ENCODE results near the gene NRP1. TPM values are rescaled to one million over a fixed set of nuclear protein-coding genes. Genes with fewer than 3 reads are reported as not detected.

The NRP1 gene
- total RNA-seq, 1 experiment from 2014 or later, result 2.1 TPM

DNA sequence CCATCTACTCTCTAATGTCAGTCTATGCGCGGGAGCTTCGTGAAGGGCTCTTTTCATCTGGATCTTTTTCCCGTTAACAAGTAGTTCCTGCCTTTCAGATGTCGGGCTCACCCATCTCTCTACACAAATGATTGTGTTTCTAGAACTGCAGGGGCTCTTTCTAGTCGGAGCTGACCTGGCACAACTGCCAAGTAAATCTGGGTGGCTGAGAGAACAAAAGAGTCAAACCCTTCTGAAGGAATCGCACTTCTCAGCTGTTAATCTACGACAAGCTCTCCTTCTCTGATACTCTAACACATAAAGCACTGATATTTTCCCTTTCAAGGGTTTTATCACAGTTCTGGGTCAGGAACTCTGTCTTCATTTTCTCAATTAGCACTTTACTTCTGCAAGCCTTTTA, 144.7 kb downstream of the NRP1 start:
- DNase-seq, result no peak
- Histone ChIP-seq H3K36me3 (replicated peaks; ENCODE audit: control insufficient read depth, insufficient read depth, low read length) (no peaks in the 10 kb centered on the region), H3K27me3 (ENCODE audit: control insufficient read depth, insufficient read depth, low read length) (no peaks in the 10 kb centered on the region), H3K4me3 (ENCODE audit: insufficient read depth, low read depth, low read length) (no peak overlapping the region)

DNA sequence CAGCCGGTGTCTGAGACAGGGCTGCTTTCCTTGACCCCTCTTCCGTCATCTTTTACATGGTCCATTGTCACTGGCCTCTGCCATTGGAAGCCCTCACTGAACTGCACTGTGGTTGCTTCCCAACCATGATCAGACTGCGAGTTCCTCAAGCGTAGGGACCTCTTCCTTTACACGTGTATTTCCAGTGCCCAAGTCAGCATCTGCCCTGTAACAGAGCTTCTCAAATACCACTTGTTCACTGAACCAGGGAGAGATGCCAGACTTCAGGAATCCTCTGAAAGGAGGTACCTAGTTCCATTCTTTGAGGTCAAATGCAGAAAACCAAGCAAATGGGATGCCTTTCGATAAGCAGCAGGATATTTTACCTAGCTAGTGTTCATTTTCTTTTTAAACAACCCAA, 145.1 kb downstream of the NRP1 start:
- DNase-seq, result no peak
- H3K27me3 ChIP-seq (ENCODE audit: control insufficient read depth, insufficient read depth, low read length), result no peaks in the 10 kb centered on the region
- no peaks in the 10 kb centered on the region for H3K36me3 ChIP-seq (replicated peaks; ENCODE audit: control insufficient read depth, insufficient read depth, low read length)
- no peak overlapping the region for H3K4me3 ChIP-seq (ENCODE audit: insufficient read depth, low read depth, low read length)

DNA sequence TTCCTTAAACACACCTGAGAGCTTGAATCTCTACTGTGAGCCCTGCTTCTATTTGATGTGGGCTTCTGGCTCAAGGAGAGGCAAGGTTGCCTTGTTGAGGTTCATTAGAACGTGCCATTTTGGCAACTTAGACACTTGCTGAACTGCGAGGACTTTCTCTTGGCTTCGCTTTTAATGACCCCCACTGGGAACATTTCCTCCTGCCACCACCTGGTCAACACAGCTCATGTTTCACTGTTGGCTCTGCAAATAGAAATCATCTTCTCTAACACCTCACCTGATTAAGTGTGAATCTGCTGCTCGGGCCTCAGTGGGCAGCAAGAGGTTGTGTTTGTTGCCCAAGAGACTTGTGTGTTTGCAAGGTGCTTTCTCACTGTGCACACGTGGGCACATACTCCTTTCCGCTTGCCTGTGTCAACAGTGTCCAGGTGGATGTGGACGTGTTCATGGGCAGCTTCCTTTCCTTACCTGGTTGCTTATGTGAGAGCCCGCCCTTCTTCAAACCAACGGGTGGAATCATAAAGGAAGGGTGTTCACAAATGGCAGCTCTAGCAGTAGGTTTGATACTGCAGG, 147.0 kb downstream of the NRP1 start:
- Histone ChIP-seq H3K27me3 (ENCODE audit: control insufficient read depth, insufficient read depth, low read length) (no peaks in the 10 kb centered on the region), H3K36me3 (replicated peaks; ENCODE audit: control insufficient read depth, insufficient read depth, low read length) (no peaks in the 10 kb centered on the region), H3K4me3 (ENCODE audit: insufficient read depth, low read depth, low read length) (no peak overlapping the region)
- no peak for DNase-seq

- H3K36me3 ChIP-seq (replicated peaks; ENCODE audit: control insufficient read depth, insufficient read depth, low read length), result no peaks in the 10 kb centered on the region
- no peaks in the 10 kb centered on the region for H3K27me3 ChIP-seq (ENCODE audit: control insufficient read depth, insufficient read depth, low read length)
- H3K4me3 ChIP-seq (ENCODE audit: insufficient read depth, low read depth, low read length), result no peak overlapping the region
- DNase-seq, result no peak
Measured at GRCh38 chr10:33186150-33186549, 148.3 kb downstream of the NRP1 start.

DNA sequence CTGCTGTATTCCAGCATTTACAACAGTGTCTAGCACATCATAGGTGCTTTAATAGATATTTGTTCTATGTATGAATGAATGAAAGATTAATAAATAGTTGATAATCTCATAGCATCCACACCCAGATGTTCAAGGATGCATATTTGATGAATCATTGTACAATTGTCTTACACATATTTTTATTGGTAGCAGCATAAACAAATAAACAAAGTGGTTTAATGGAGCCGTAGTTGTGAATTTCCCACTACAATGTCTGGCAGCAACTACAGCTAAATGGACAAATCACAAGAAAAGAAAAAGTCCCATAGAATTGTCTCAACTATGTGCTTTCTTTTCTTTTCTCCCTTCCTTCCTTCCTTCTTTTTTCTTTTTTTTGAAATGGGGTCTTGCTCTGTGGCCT, 150.8 kb downstream of the NRP1 start:
- Histone ChIP-seq H3K4me3 (ENCODE audit: insufficient read depth, low read depth, low read length) (no peak overlapping the region), H3K36me3 (replicated peaks; ENCODE audit: control insufficient read depth, insufficient read depth, low read length) (no peaks in the 10 kb centered on the region), H3K27me3 (ENCODE audit: control insufficient read depth, insufficient read depth, low read length) (no peaks in the 10 kb centered on the region)
- no peak for DNase-seq

GRCh38 chr10:33180921-33181320, 153.5 kb downstream of the NRP1 start:
- no peak for DNase-seq
- H3K27me3 ChIP-seq (ENCODE audit: control insufficient read depth, insufficient read depth, low read length), result no peaks in the 10 kb centered on the region
- H3K36me3 ChIP-seq (replicated peaks; ENCODE audit: control insufficient read depth, insufficient read depth, low read length), result no peaks in the 10 kb centered on the region
- no peak overlapping the region for H3K4me3 ChIP-seq (ENCODE audit: insufficient read depth, low read depth, low read length)

- no peak for DNase-seq
- Histone ChIP-seq H3K36me3 (replicated peaks; ENCODE audit: control insufficient read depth, insufficient read depth, low read length) (no peaks in the 10 kb centered on the region), H3K27me3 (ENCODE audit: control insufficient read depth, insufficient read depth, low read length) (no peaks in the 10 kb centered on the region), H3K4me3 (ENCODE audit: insufficient read depth, low read depth, low read length) (no peak overlapping the region)
Measured at GRCh38 chr10:33180390-33180789, 154.1 kb downstream of the NRP1 start.

GRCh38 chr10:33179067-33179466, 155.4 kb downstream of the NRP1 start:
- no peak overlapping the region for H3K4me3 ChIP-seq (ENCODE audit: insufficient read depth, low read depth, low read length)
- DNase-seq, result no peak
- no peaks in the 10 kb centered on the region for H3K27me3 ChIP-seq (ENCODE audit: control insufficient read depth, insufficient read depth, low read length)
- no peaks in the 10 kb centered on the region for H3K36me3 ChIP-seq (replicated peaks; ENCODE audit: control insufficient read depth, insufficient read depth, low read length)

DNA sequence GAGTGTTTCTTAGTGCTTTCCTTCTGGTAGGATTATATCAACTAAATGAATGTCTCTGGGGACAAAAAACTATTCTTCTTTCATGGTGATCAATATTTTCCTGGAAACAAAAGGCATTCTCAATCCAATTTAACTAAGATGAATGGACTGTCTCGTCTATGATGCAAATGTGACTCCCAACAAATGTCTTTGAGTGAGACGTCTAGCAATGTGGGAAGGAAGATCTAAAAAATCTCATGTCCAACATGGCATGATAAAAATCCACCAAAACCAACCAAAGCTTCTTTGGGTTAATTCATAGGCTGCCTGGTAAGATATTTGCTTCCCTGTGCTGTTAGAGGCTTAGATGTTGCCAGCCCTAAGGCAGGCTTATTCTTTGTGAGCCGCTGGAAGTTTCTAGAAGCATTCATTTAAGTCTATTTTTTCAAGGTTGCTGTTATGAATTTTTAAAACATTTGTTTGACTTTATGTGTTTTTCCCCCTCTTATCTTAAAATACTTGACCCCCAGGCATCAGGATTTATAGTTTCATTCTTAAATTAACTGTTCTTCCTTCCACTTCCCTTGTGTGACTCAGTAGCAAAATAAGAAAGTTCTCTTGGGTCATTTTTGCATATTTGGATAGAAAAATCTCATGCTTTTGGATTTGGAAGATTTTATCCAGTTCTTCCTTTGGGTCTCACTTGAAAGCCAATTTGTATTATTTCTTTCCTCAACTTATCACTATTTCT, 156.3 kb downstream of the NRP1 start:
- H3K27me3 ChIP-seq (ENCODE audit: control insufficient read depth, insufficient read depth, low read length), result no peaks in the 10 kb centered on the region
- H3K36me3 ChIP-seq (replicated peaks; ENCODE audit: control insufficient read depth, insufficient read depth, low read length), result no peaks in the 10 kb centered on the region
- H3K4me3 ChIP-seq (ENCODE audit: insufficient read depth, low read depth, low read length), result no peak overlapping the region
- DNase-seq, result no peak

DNA sequence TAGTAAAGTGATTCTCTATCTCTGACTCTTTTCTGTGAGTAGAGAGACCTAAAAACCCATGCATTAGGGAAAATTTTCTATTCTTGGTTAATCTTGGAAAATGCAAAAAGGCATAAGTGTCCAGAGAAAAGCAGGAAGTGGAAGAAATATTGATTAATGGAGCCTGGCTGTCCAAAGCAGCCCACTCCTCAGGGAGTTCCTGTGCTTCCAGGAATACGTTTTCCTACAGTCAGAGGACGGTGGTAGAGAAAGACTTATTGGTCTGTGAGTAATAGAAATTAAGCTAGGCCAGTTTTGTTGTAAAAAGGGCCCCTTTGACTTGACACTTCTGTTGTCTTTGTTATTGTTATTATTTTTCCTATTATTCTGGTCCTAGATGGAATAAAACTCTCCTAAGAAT, 157.8 kb downstream of the NRP1 start:
- DNase-seq, result no peak
- no peak overlapping the region for H3K4me3 ChIP-seq (ENCODE audit: insufficient read depth, low read depth, low read length)
- no peaks in the 10 kb centered on the region for H3K27me3 ChIP-seq (ENCODE audit: control insufficient read depth, insufficient read depth, low read length)
- no peaks in the 10 kb centered on the region for H3K36me3 ChIP-seq (replicated peaks; ENCODE audit: control insufficient read depth, insufficient read depth, low read length)

- Histone ChIP-seq H3K27me3 (ENCODE audit: control insufficient read depth, insufficient read depth, low read length) (no peaks in the 10 kb centered on the region), H3K4me3 (ENCODE audit: insufficient read depth, low read depth, low read length) (no peak overlapping the region), H3K36me3 (replicated peaks; ENCODE audit: control insufficient read depth, insufficient read depth, low read length) (no peaks in the 10 kb centered on the region)
- no peak for DNase-seq
Measured at GRCh38 chr10:33174674-33175434, 159.6 kb downstream of the NRP1 start.

DNA sequence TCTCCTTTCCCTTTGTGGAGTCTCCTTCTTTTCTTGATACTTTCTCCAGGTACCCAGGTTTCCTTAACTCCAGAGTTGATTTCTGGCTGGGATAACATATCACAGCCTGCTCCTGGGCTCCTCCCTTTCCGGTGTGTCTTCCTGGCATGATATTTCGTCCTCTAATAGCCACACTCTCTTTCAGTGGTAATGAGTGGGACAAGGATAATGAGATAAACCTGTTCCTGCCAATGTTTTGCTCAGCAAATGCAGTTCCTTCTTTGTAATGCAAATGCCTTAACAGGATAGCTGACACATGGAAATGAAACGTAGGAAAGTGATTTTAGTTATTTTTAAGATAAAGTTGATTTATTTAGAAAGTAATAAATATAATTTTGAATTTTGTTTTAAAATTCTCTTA, 168.6 kb downstream of the NRP1 start:
- no peak for DNase-seq
- Histone ChIP-seq H3K4me3 (ENCODE audit: insufficient read depth, low read depth, low read length) (no peak overlapping the region), H3K36me3 (replicated peaks; ENCODE audit: control insufficient read depth, insufficient read depth, low read length) (no peaks in the 10 kb centered on the region)

DNA sequence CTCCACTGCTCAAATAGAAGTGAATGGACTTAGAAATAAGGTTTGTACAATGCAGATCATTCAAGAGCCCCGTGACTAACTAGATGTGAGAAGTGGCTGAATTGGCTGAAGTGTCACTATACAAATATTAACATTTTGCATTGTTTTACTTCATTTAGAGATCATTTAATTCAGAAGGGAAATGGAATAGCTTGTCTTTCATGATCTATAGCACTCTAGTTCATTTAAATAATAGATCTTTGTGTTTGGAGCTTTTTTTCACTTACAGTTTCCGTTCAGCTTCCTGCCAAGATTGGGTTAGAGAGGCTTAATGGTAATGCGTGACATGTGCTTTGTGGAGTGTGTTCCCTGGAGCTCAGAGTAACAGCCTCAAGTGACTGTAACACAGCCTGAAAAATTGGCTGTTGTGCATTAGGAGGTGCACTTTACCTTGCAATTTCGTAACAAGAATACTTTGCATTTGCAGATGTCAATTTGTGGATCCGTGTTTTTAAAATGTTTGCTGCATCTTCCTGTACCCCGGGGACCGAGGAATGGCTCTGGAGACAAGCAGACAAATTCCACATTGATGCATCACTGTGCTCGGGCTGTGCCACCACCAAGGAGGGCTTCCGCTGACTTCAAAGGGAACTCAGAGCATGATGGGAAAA, 170.3 kb downstream of the NRP1 start:
- H3K27me3 ChIP-seq (ENCODE audit: control insufficient read depth, insufficient read depth, low read length), result no peaks in the 10 kb centered on the region
- no peaks in the 10 kb centered on the region for H3K36me3 ChIP-seq (replicated peaks; ENCODE audit: control insufficient read depth, insufficient read depth, low read length)
- no peak for DNase-seq
- no peak overlapping the region for H3K4me3 ChIP-seq (ENCODE audit: insufficient read depth, low read depth, low read length)

More for the DNA sequence above, 168.6 kb downstream of the NRP1 start:
- H3K27me3 ChIP-seq (ENCODE audit: control insufficient read depth, insufficient read depth, low read length), result no peaks in the 10 kb centered on the region

DNA sequence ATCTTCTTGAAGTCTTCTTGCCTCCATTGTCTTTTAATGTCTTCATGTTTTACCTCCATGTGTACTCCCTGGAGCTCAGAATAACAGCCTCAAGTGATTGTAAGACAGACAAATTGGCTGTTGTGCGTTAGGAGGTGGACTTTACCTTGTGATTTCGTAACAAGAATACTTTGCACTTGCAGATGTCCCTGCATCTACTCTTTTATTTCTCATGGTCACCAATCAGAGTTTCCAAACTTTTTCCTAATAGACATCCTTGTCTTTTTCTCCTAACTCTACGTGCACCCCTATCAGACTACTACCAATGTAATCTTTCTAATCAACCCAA, 172.3 kb downstream of the NRP1 start:
- no peak for DNase-seq
- Histone ChIP-seq H3K4me3 (ENCODE audit: insufficient read depth, low read depth, low read length) (no peak overlapping the region), H3K36me3 (replicated peaks; ENCODE audit: control insufficient read depth, insufficient read depth, low read length) (no peaks in the 10 kb centered on the region), H3K27me3 (ENCODE audit: control insufficient read depth, insufficient read depth, low read length) (no peaks in the 10 kb centered on the region)
